ENCODE measurements around the gene TCAF1. TPM values are rescaled to one million over a fixed set of nuclear protein-coding genes. Genes with fewer than 3 reads are reported as not detected.
A peak's percentile ranks its signal among the peaks of the same experiment; 100 is the strongest.
"Not testable (repeated sequence)": the region's sequence is repeated elsewhere in the genome, so short reads cannot be mapped to it uniquely, and the experiment has no call there.

The TCAF1 gene
- total RNA-seq, 1 experiment from 2014 or later, result 53.5 TPM

GRCh38 chr7:143902332-143902899 lies 440 bp upstream of the TCAF1 start:
- DNase-seq (ENCODE audit: low spot score), result no peak

- peak; percentile 30 for DNase-seq (ENCODE audit: low spot score)
These were observed 676 bp downstream of the TCAF1 start for GRCh38 chr7:143901332-143901667.

GRCh38 chr7:143900230-143900766 lies 1.7 kb downstream of the TCAF1 start:
- no peak for DNase-seq (ENCODE audit: low spot score)

GRCh38 chr7:143898810-143899209 lies 3.2 kb downstream of the TCAF1 start:
- DNase-seq (ENCODE audit: low spot score), result no peak

- DNase-seq (ENCODE audit: low spot score), result no peak
These were observed 5.3 kb downstream of the TCAF1 start for GRCh38 chr7:143896667-143897066.

GRCh38 chr7:143892527-143893300 lies 9.3 kb downstream of the TCAF1 start:
- DNase-seq (ENCODE audit: low spot score), result peak; percentile 73

GRCh38 chr7:143891457-143891856 lies 10.5 kb downstream of the TCAF1 start:
- no peak for DNase-seq (ENCODE audit: low spot score)

- no peak for DNase-seq (ENCODE audit: low spot score)
These were observed 11.4 kb downstream of the TCAF1 start for GRCh38 chr7:143890558-143890957.

GRCh38 chr7:143889068-143889467 lies 12.9 kb downstream of the TCAF1 start:
- no peak for DNase-seq (ENCODE audit: low spot score)

- no peak for DNase-seq (ENCODE audit: low spot score)
These were observed 15.0 kb downstream of the TCAF1 start for GRCh38 chr7:143886826-143887477.

- DNase-seq (ENCODE audit: low spot score), result no peak
These were observed 16.0 kb downstream of the TCAF1 start for GRCh38 chr7:143885951-143886350.

- DNase-seq (ENCODE audit: low spot score), result peak; percentile 56
These were observed 16.9 kb downstream of the TCAF1 start for GRCh38 chr7:143884969-143885559.

GRCh38 chr7:143884241-143884968 lies 17.6 kb downstream of the TCAF1 start:
- DNase-seq (ENCODE audit: low spot score), result no peak

GRCh38 chr7:143882604-143883078 lies 19.3 kb downstream of the TCAF1 start:
- peak; percentile 63 for DNase-seq (ENCODE audit: low spot score)

- DNase-seq (ENCODE audit: low spot score), result no peak
These were observed 19.9 kb downstream of the TCAF1 start for GRCh38 chr7:143882020-143882603.

- no peak for DNase-seq (ENCODE audit: low spot score)
These were observed 23.1 kb downstream of the TCAF1 start for GRCh38 chr7:143878884-143879283.

- no peak for DNase-seq (ENCODE audit: low spot score)
These were observed 24.9 kb downstream of the TCAF1 start for GRCh38 chr7:143877098-143877497.

GRCh38 chr7:143876218-143876617 lies 25.8 kb downstream of the TCAF1 start:
- no peak for DNase-seq (ENCODE audit: low spot score)

GRCh38 chr7:143873242-143873641 lies 28.7 kb downstream of the TCAF1 start:
- not testable (repeated sequence) for DNase-seq (ENCODE audit: low spot score)

GRCh38 chr7:143871534-143871933 lies 30.4 kb downstream of the TCAF1 start:
- not testable (repeated sequence) for DNase-seq (ENCODE audit: low spot score)

- not testable (repeated sequence) for DNase-seq (ENCODE audit: low spot score)
These were observed 44.0 kb downstream of the TCAF1 start for GRCh38 chr7:143857994-143858393.
